H9 (cell line): ENCODE results near the gene ZNF33A. TPM values are rescaled to one million over a fixed set of nuclear protein-coding genes. Genes with fewer than 3 reads are reported as not detected.
"Not testable (repeated sequence)": the region's sequence is repeated elsewhere in the genome, so short reads cannot be mapped to it uniquely, and the experiment has no call there.

Source experiments
- DNase-seq: peaks from one replicate; pipeline ENCODE4 v3.0.0-alpha.2; 2017
- H2AFZ ChIP-seq: one replicate; pipeline ENCODE4 v1.6.1; 2013; ENCODE audit warnings: mild to moderate bottlenecking, low read length, control low read depth, moderate library complexity
- H2AK5ac ChIP-seq: 2 replicates; pipeline ENCODE4 v1.6.1; 2013; ENCODE audit warnings: low read length, control low read depth, mixed read lengths; ENCODE audit not compliant: insufficient read length
- H2BK120ac ChIP-seq: one replicate; pipeline ENCODE4 v1.6.1; 2013; ENCODE audit warnings: low read depth, mild to moderate bottlenecking, low read length, control low read depth, inconsistent platforms; ENCODE audit not compliant: poor library complexity, severe bottlenecking
- H2BK12ac ChIP-seq: 2 replicates; pipeline ENCODE4 v1.6.1; 2013; ENCODE audit warnings: low read length, control low read depth, mixed read lengths, low read depth; ENCODE audit not compliant: insufficient read length
- H2BK15ac ChIP-seq: 2 replicates; pipeline ENCODE4 v1.6.1; 2013; ENCODE audit warnings: low read depth, low read length, control low read depth
- H2BK20ac ChIP-seq: one replicate; pipeline ENCODE4 v1.6.1; 2013; ENCODE audit warnings: low read depth, mild to moderate bottlenecking, low read length, control low read depth, inconsistent platforms; ENCODE audit not compliant: poor library complexity, severe bottlenecking
- H2BK5ac ChIP-seq: 2 replicates; pipeline ENCODE4 v1.6.1; 2013; ENCODE audit warnings: low read length, control low read depth, mixed read lengths; ENCODE audit not compliant: insufficient read length
- H3K14ac ChIP-seq: 2 replicates; pipeline ENCODE4 v1.6.1; 2013; ENCODE audit warnings: low read length, control low read depth; ENCODE audit not compliant: insufficient read depth
- H3K18ac ChIP-seq: 2 replicates; pipeline ENCODE4 v1.6.1; 2013; ENCODE audit warnings: low read depth, mild to moderate bottlenecking, mixed read lengths, low read length, control low read depth; ENCODE audit not compliant: insufficient read length
- H3K23ac ChIP-seq: 2 replicates; pipeline ENCODE4 v1.6.1; 2013; ENCODE audit warnings: low read length, control low read depth, mixed read lengths, low read depth; ENCODE audit not compliant: insufficient read length
- H3K23me2 ChIP-seq: 2 replicates; pipeline ENCODE4 v1.6.1; 2013; ENCODE audit warnings: low read depth, mild to moderate bottlenecking, mixed read lengths, low read length, control low read depth; ENCODE audit not compliant: insufficient read length, poor library complexity, severe bottlenecking
- H3K27ac ChIP-seq: 2 replicates; pipeline ENCODE4 v1.5.1; 2013; ENCODE audit warnings: low read length, control low read depth, mixed read lengths, low read depth; ENCODE audit not compliant: insufficient read length
- H3K27me3 ChIP-seq: 2 replicates; pipeline ENCODE4 v1.6.1; 2013; ENCODE audit warnings: low read length, control low read depth, inconsistent platforms; ENCODE audit not compliant: insufficient read depth
- H3K4ac ChIP-seq: 2 replicates; pipeline ENCODE4 v1.6.1; 2013; ENCODE audit warnings: low read depth, mild to moderate bottlenecking, control low read depth, inconsistent platforms, low read length, moderate library complexity
- H3K4me1 ChIP-seq: 2 replicates; pipeline ENCODE4 v1.6.1; 2013; ENCODE audit warnings: low read length, control low read depth, inconsistent platforms; ENCODE audit not compliant: insufficient read depth
- H3K4me2 ChIP-seq: 2 replicates; pipeline ENCODE4 v1.6.1; 2013; ENCODE audit warnings: low read length, control low read depth, mixed read lengths; ENCODE audit not compliant: insufficient read length, insufficient read depth
- H3K56ac ChIP-seq: 2 replicates; pipeline ENCODE4 v1.6.1; 2013; ENCODE audit warnings: low read depth, mild to moderate bottlenecking, mixed read lengths, low read length, control low read depth; ENCODE audit not compliant: insufficient read length
- H3K79me1 ChIP-seq: 2 replicates; pipeline ENCODE4 v1.6.1; 2013; ENCODE audit warnings: low read depth, mild to moderate bottlenecking, moderate library complexity, low read length, control low read depth, inconsistent platforms; ENCODE audit not compliant: insufficient read depth, poor library complexity, severe bottlenecking
- H3K79me2 ChIP-seq: 2 replicates; pipeline ENCODE4 v1.6.1; 2013; ENCODE audit warnings: low read length, control low read depth, inconsistent platforms; ENCODE audit not compliant: insufficient read depth
- H3K9ac ChIP-seq: 2 replicates; pipeline ENCODE4 v1.6.1; 2013; ENCODE audit warnings: low read length, control low read depth, mixed read lengths; ENCODE audit not compliant: insufficient read length; ENCODE audit errors: extremely low read depth
- H3K9me3 ChIP-seq: one replicate; pipeline ENCODE4 v1.6.1; 2013; ENCODE audit warnings: low read depth, low read length, inconsistent platforms; ENCODE audit not compliant: control insufficient read depth
- H3T11ph ChIP-seq: one replicate; pipeline ENCODE4 v1.6.1; 2013; ENCODE audit warnings: mild to moderate bottlenecking, low read length, control low read depth, inconsistent platforms
- H4K20me1 ChIP-seq: one replicate; pipeline ENCODE4 v1.6.1; 2013; ENCODE audit not compliant: control insufficient read depth, insufficient read length, insufficient read depth
- H4K5ac ChIP-seq: 2 replicates; pipeline ENCODE4 v1.6.1; 2013; ENCODE audit warnings: low read depth, mild to moderate bottlenecking, mixed read lengths, low read length, control low read depth; ENCODE audit not compliant: insufficient read length
- H4K8ac ChIP-seq: replicated peaks from 2 replicates; pipeline ENCODE4 v1.6.1; 2013; ENCODE audit warnings: low read length, control low read depth, mixed read lengths, low read depth; ENCODE audit not compliant: insufficient read length
- H4K91ac ChIP-seq: 2 replicates; pipeline ENCODE4 v1.6.1; 2013; ENCODE audit warnings: low read depth, mild to moderate bottlenecking, moderate library complexity, mixed read lengths, low read length, control low read depth; ENCODE audit not compliant: insufficient read length
- H3K27ac Mint-ChIP-seq, 3 experiments: 2 replicates in 2 of 3; 3 replicates in 1 of 3; pipeline ENCODE4 v1.8.0; 2020 to 2021; ENCODE audit warnings: mixed read lengths in 3 of 3, mild to moderate bottlenecking in 1 of 3, moderate library complexity in 1 of 3
- H3K27me3 Mint-ChIP-seq: 2 replicates; pipeline ENCODE4 v1.8.0; 2021; ENCODE audit warnings: low read depth, mild to moderate bottlenecking, moderate library complexity, mixed read lengths
- H3K36me3 Mint-ChIP-seq, 3 experiments: 2 replicates in 2 of 3; 3 replicates in 1 of 3; pipeline ENCODE4 v1.8.0; 2020 to 2021; ENCODE audit warnings: low read depth in 3 of 3, mixed read lengths in 3 of 3; ENCODE audit not compliant: insufficient read depth in 1 of 3
- H3K4me1 Mint-ChIP-seq, 2 experiments: 2 replicates each; pipeline ENCODE4 v1.8.0; 2020; ENCODE audit warnings: mixed read lengths in 2 of 2
- H3K4me3 Mint-ChIP-seq, 2 experiments: 2 replicates in 1 of 2; 3 replicates in 1 of 2; pipeline ENCODE4 v1.8.0; 2020 to 2021; ENCODE audit warnings: mild to moderate bottlenecking in 2 of 2, mixed read lengths in 2 of 2, moderate library complexity in 1 of 2
- H3K9me3 Mint-ChIP-seq, 2 experiments: 2 replicates in 1 of 2; 3 replicates in 1 of 2; pipeline ENCODE4 v1.8.0; 2020; ENCODE audit warnings: mild to moderate bottlenecking in 2 of 2, mixed read lengths in 2 of 2, moderate library complexity in 1 of 2
- WGBS: extraction: QIAGEN DNeasy Blood & Tissue Kit; methylation state at CpG from one replicate; pipeline ENCODE4 v1.1.7; 2013; ENCODE audit warnings: missing lambda C conversion rate, low lambda C conversion rate, mixed read lengths; ENCODE audit not compliant: insufficient read length; ENCODE audit errors: extremely low coverage; 5-methylcytosine and 5-hydroxymethylcytosine counted together
- total RNA-seq: library from RNA; stranded (reverse); gene quantifications from 2 replicates; pipeline ENCODE4 v1.2.1, GENCODE V29; 2021

ZNF33A gene
- total RNA-seq, 1 experiment from 2014 or later = 42.7 TPM

DNA sequence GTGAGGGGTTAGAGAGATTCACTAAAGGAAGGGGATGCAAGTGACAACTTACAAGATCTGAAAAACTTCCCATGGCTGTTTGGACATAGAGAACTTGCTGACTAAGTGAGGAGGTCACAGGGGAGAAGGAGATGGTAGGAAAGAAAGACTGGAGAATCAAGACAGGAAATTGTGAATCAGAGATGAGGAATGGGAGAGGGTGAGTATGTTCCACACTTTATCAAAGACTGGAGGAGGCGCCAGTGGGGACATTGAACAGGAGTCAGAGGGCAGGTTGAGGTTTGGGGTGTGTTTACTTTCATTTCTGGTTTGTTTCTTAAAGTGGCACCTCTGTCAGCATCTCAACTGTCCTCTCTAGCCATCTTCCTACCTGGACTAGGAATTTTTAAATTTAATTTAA is 59.2 kb downstream of the ZNF33A start:
- H2BK5ac ChIP-seq, H3K27ac Mint-ChIP-seq, H4K5ac ChIP-seq, H3K23me2 ChIP-seq, DNase-seq, H3K27me3 Mint-ChIP-seq, H3K23ac ChIP-seq, H4K91ac ChIP-seq, H2BK20ac ChIP-seq, H3K4me1 ChIP-seq, H3K4ac ChIP-seq, H2BK120ac ChIP-seq, H3K79me1 ChIP-seq, H3K14ac ChIP-seq, H3K4me2 ChIP-seq, H3K4me3 Mint-ChIP-seq, H3K27ac ChIP-seq, H4K20me1 ChIP-seq, H3K9ac ChIP-seq, H3K4me1 Mint-ChIP-seq, H3T11ph ChIP-seq, H3K56ac ChIP-seq, H2AK5ac ChIP-seq, H2BK12ac ChIP-seq, H3K18ac ChIP-seq, H4K8ac ChIP-seq, H3K27me3 ChIP-seq, H3K9me3 ChIP-seq, H2AFZ ChIP-seq, H3K79me2 ChIP-seq, H2BK15ac ChIP-seq: not testable (repeated sequence)
- peaks cover 10 to 16% (median 10%) of the 10 kb centered on the region in 3 experiments for H3K36me3 Mint-ChIP-seq
- H3K9me3 Mint-ChIP-seq = peaks cover 70 to 88% of the 10 kb centered on the region in 2 experiments
- no CpG with 5 or more reads among the region's 1 CpG for WGBS
